GM21381 (cell line): ENCODE results near the gene RANBP2.

Experiments
- ATAC-seq: cut with Tn5 transposase; IDR thresholded peaks from one replicate; pipeline ENCODE4 v1.9.1; 2021; ENCODE audit warnings: mild to moderate bottlenecking, moderate library complexity; ENCODE audit not compliant: unreplicated experiment

Gene RANBP2

GRCh38 chr2:108834620-108835019 lies 115.3 kb downstream of the RANBP2 start:
- no peak for ATAC-seq

- no peak for ATAC-seq
Observed at GRCh38 chr2:108835040-108835439, 115.8 kb downstream of the RANBP2 start.
